EH (cell line): ENCODE measurements around the gene RNF20.

ENCODE experiments used
- DNase-seq: peaks from one replicate; pipeline ENCODE4 v3.0.0-alpha.2; 2015; ENCODE audit warnings: low read depth

Gene RNF20

DNA sequence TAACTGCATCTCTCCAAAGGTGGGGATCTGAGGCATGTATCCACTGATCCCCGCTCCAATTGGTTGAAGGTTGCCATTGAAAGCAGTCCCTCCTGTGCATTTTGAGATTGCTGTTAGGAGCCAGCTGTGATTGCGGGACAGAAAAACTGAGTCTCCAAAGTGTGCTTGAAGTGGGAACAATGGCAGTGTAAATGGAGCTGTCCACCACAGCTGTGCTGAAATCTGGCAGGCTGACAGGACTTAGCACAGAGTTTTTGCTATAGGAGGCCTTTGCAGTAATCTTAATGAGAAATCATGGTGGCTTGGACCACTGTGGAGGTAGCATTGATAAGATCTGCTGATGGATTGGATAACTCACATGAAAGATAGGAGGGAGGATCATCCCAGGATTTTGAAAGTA, 3.3 kb downstream of the RNF20 start:
- peak; percentile 53 for DNase-seq

- DNase-seq, result no peak
Measured at GRCh38 chr9:101540069-101540468, 6.4 kb downstream of the RNF20 start.

GRCh38 chr9:101543098-101543735, 9.6 kb downstream of the RNF20 start:
- no peak for DNase-seq

DNA sequence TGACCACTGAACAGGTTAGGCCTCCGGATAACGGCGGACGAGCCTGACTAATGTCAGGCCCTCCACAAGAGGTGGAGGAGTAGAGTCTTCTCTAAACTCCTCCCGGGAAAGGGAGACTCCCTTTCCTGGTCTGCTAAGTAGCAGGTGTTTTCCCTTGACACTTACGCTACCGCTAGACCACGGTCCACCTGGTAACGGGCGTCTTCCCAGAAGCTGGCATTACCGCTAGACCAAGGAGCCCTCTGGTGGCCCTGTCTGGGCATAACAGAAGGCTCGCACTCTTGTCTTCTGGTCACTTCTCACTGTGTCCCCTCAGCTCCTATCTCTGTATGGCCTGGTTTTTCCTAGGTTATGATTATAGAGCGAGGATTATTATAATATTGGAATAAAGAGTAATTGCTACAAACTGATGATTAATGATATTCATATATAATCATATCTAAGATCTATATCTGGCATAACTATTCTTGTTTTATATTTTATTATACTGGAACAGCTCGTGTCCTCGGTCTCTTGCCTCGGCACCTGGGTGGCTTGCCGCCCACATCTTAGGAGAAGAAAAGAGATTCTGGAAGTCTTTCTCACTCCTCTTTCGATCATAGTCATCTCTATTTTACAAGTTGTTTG, 15.9 kb downstream of the RNF20 start:
- DNase-seq, result peak; percentile 6

DNA sequence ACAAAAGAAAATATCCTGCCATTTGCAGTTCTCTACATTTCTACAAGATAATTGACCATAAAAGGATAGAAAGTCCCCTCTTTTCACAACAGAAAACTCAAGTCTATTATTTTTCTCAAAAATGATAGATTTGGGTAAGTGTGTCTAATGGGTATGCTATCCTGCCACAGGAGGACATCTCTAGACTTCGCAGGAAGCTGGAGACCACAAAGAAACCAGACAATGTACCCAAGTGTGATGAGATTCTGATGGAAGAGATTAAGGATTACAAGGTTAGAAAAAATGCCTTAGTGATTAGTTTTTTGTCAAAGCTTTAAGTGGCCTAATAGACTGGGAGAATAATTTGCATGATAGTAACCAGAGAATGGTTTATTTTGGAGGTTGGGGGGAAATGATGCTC, 28.1 kb downstream of the RNF20 start:
- no peak for DNase-seq

- no peak for DNase-seq
Measured at GRCh38 chr9:101562966-101563365, 29.3 kb downstream of the RNF20 start.

GRCh38 chr9:101564252-101564651, 30.6 kb downstream of the RNF20 start:
- DNase-seq, result no peak

- peak; percentile 66 for DNase-seq
Measured at GRCh38 chr9:101566904-101567724, 33.5 kb downstream of the RNF20 start.

- no peak for DNase-seq
Measured at GRCh38 chr9:101567725-101568350, 34.2 kb downstream of the RNF20 start.

GRCh38 chr9:101569741-101570501, 36.3 kb downstream of the RNF20 start:
- DNase-seq, result no peak

GRCh38 chr9:101571114-101571513, 37.5 kb downstream of the RNF20 start:
- no peak for DNase-seq

DNA sequence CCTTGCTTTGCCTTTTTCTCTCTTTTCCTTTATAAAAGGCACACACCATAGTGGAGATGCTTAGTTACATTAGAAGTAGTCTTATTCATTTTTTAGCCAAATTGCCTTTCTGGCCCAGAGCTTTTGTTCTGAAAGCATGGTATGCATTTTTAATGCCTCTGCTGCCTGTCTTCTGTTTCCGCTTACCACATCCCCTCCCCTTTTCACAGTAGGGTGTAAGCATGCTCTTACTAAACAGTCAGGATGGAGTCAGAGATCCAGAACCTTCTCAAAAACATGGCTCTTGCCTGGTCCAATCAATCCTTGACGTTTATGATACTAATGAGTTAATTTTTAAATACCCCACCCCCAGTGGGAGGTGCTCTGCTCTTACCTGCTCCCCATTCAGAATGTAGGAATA, 38.7 kb downstream of the RNF20 start:
- no peak for DNase-seq

DNA sequence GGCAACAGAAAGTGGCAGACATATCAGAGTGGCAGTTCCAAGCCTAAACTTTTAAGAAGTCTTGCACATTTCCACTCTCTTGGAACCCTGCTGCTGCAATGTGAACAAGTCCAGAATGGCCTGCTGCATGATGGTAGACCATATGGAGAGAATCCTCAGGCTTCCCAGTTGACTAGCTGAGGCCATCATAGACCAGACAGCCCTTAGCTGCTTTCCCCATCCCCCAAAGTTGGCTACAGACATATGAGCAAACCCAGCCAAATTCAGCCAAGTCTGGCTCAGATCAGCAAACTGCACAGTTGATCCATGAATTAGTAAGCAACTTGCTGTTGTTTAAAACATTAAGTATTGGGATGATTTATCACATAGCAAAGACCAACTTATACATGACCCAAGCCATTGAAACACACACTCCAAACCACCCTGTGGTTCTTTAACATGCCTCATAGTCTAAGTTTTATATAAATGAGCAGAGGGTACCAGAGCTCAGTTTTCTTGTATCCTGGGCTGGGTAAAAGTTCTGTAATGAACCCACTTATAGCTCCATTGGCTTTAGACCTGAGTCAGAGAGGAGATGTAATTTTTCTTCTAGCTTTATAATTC, 41.2 kb downstream of the RNF20 start:
- no peak for DNase-seq

GRCh38 chr9:101578378-101578777, 44.7 kb downstream of the RNF20 start:
- no peak for DNase-seq

DNA sequence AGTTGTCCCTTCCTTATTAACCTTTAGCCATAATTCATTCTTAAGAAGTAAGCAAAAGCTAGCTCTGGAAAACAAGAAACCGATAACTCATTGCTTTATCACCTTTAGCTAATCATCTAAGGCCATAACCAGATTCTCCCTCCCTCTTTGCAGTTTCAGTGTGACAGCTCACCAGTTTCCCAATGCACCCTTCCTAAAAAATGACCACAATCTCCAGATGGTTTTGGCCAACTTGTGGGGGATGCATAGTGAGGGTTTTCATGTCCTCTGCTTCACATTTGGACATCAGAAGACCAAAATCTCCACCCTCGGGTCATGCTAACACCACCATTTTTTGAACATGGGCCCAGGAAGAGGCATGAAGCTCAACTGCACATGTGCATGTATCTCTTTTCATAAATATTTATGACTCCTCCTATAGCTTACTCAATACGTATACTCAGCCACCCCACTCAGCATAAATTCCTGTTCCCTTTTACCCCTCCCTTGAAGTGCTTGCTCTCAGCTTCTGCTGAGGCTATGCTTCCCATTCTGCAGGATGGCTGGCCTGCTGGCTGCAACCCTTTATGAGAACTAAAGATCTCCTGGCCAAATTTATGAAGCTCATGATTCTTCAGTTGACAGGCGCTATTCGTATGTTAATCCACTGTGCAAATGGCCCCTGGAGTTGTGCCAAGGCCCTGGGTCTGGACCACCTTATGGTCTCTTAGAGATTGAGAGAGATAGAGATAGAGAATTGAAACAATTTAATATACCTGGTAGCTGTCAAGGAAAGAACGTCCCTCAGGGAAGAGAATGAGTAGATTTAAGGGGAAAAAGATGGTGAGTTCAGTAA, 46.3 kb downstream of the RNF20 start:
- DNase-seq, result no peak

DNA sequence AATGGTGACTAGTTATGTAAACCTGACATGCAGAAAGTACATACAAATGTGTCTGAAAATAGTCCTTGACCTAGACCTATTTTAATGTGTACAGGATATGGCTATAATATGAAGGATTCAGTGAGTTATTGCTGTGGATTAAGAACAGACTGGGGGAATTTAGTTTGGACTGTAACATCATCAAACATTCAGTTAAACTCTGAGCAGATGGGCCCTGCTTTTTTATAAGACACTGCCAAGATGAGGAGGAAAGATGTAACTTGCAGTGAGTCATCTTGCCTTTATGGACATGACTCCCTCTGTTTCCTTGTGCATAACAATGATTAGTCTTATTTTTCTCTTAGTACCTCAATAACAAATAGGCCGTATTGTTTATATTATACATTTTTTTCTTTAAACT, 48.9 kb downstream of the RNF20 start:
- DNase-seq, result peak; percentile 88

DNA sequence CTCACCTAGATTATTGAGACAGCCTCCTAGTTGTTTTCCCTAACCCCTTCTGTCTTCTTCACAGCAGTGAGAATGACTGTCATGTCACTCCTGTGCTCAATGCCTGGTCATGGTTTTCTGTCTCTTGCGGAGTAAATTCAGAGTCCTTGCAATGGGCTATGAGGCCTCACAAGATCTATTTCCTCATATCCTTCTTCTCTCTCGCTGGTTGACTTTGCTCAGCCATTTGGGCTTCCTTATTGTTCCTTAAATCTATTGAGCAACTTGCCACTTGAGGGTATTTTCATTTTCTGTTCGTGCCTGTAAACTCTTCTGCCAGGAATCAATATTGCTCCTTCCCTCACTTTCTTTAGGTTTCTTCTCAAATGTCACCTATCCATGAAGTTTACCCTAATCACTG, 52.1 kb downstream of the RNF20 start:
- DNase-seq, result no peak

GRCh38 chr9:101586651-101587050, 53.0 kb downstream of the RNF20 start:
- DNase-seq, result peak; percentile 5

GRCh38 chr9:101587332-101588043, 53.8 kb downstream of the RNF20 start:
- peak; percentile 39 for DNase-seq

DNA sequence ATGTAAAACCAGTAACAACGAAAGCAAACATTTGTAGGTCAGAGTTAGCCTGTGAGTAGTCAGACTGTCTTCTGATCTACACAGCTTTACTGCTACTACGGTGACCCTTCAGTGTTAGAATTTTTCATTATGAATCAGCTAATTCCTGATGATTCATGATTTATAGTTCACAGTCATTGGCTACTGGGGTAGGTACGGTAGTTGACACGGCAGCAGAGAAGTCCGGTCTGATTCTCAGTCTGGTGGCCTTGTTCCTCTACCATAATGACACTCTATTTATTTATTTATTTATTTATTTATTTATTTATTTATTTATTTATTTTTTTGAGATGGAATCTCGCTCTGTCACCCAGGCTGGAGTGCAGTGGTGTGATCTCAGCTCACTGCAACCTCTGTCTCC, 56.4 kb downstream of the RNF20 start:
- peak; percentile 89 for DNase-seq
